GM20000 (cell line): ENCODE data around the gene IRF8.

ENCODE experiments used
- DNase-seq: peaks from one replicate; pipeline ENCODE4 v3.0.0; 2012; ENCODE audit warnings: low spot score
- CTCF ChIP-seq: IDR thresholded peaks from 2 replicates; pipeline ENCODE4 v1.5.1; 2012; ENCODE audit warnings: mild to moderate bottlenecking, control low read depth; ENCODE audit errors: extremely low read depth, missing control alignments

IRF8 gene

GRCh38 chr16:85916141-85916890 is 17.4 kb downstream of the IRF8 start:
- no peak for DNase-seq
- TF ChIP-seq CTCF: no peak

- no peak for TF ChIP-seq CTCF
- DNase-seq: no peak
Measured at GRCh38 chr16:85917012-85917411, 18.1 kb downstream of the IRF8 start.

- no peak for TF ChIP-seq CTCF
Measured at GRCh38 chr16:85917959-85918358, 19.0 kb downstream of the IRF8 start.

GRCh38 chr16:85918436-85918835 is 19.5 kb downstream of the IRF8 start:
- DNase-seq: no peak
- no peak for TF ChIP-seq CTCF

More at GRCh38 chr16:85917959-85918358, 19.0 kb downstream of the IRF8 start:
- DNase-seq: peak; percentile 64

- no peak for TF ChIP-seq CTCF
Measured at GRCh38 chr16:85919271-85920267, 20.6 kb downstream of the IRF8 start.

GRCh38 chr16:85921026-85921425 is 22.1 kb downstream of the IRF8 start:
- no peak for TF ChIP-seq CTCF
- no peak for DNase-seq

More at GRCh38 chr16:85919271-85920267, 20.6 kb downstream of the IRF8 start:
- DNase-seq: no peak
